ENCODE measurements around the gene MCCC1.

GRCh38 chr3:182969853-182970252, 129.4 kb downstream of the MCCC1 start:
- TF ChIP-seq, protein P1, sequence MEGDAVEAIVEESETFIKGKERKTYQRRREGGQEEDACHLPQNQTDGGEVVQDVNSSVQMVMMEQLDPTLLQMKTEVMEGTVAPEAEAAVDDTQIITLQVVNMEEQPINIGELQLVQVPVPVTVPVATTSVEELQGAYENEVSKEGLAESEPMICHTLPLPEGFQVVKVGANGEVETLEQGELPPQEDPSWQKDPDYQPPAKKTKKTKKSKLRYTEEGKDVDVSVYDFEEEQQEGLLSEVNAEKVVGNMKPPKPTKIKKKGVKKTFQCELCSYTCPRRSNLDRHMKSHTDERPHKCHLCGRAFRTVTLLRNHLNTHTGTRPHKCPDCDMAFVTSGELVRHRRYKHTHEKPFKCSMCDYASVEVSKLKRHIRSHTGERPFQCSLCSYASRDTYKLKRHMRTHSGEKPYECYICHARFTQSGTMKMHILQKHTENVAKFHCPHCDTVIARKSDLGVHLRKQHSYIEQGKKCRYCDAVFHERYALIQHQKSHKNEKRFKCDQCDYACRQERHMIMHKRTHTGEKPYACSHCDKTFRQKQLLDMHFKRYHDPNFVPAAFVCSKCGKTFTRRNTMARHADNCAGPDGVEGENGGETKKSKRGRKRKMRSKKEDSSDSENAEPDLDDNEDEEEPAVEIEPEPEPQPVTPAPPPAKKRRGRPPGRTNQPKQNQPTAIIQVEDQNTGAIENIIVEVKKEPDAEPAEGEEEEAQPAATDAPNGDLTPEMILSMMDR (tag by site-specific recombination; IDR thresholded peaks at IDR 0.05) = no peak
- no peak for TF ChIP-seq ZNF121 (tag by site-specific recombination; IDR thresholded peaks at IDR 0.05)
- TF ChIP-seq ZNF747 (tag by site-specific recombination; IDR thresholded peaks at IDR 0.05) = no peak
- no peak for TF ChIP-seq ZSCAN5A (tag by site-specific recombination; IDR thresholded peaks at IDR 0.05)
- no peak for TF ChIP-seq ZBTB21 (tag by site-specific recombination; IDR thresholded peaks at IDR 0.05)
- TF ChIP-seq KLF16 (tag by site-specific recombination; IDR thresholded peaks at IDR 0.05) = no peak
